Measurements from ENCODE around the gene PRMT9.
A peak's percentile ranks its signal among the peaks of the same experiment; 100 is the strongest.

PRMT9 gene

GRCh38 chr4:147648656-147649055 is 35.3 kb downstream of the PRMT9 start:
- no peak for TF ChIP-seq CTCF (IDR thresholded peaks at IDR 0.05; ENCODE audit: low read length, missing control alignments)
- no peak overlapping the region for H3K4me3 ChIP-seq (replicated peaks; ENCODE audit: low read depth, low read length)
- no peak for DNase-seq (ENCODE audit: low read depth)

- no peak for TF ChIP-seq CTCF (IDR thresholded peaks at IDR 0.05; ENCODE audit: low read length, missing control alignments)
- H3K4me3 ChIP-seq (replicated peaks; ENCODE audit: low read depth, low read length) = no peak overlapping the region
- no peak for DNase-seq (ENCODE audit: low read depth)
Observed at GRCh38 chr4:147645099-147645498, 38.9 kb downstream of the PRMT9 start.

- no peak for DNase-seq (ENCODE audit: low read depth)
- H3K4me3 ChIP-seq (replicated peaks; ENCODE audit: low read depth, low read length) = no peak overlapping the region
- TF ChIP-seq CTCF (IDR thresholded peaks at IDR 0.05; ENCODE audit: low read length, missing control alignments) = no peak
Observed at GRCh38 chr4:147644471-147644870, 39.5 kb downstream of the PRMT9 start.

- no peak for DNase-seq (ENCODE audit: low read depth)
- TF ChIP-seq CTCF (IDR thresholded peaks at IDR 0.05; ENCODE audit: low read length, missing control alignments) = no peak
- no peak overlapping the region for H3K4me3 ChIP-seq (replicated peaks; ENCODE audit: low read depth, low read length)
Observed at GRCh38 chr4:147643616-147644015, 40.3 kb downstream of the PRMT9 start.

DNA sequence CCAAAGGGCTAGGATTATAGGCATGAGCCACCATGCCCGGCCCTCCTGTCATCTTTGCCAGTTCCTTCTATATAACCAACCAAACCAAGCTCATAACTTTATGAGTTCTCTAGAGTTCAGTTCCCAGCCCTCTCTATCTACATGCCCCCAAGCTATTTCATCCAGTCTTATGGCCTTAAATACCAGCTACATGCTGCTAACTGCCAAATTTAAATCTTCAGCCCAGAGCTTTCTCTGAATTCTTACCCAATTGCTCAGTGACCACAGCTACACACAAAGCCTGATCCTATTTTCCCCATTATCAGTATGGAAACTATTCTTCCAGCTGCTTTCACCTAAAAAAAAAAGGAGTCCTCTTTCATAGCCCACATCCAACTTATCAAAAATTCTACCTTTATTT is 43.6 kb downstream of the PRMT9 start:
- no peak overlapping the region for H3K4me3 ChIP-seq (replicated peaks; ENCODE audit: low read depth, low read length)
- DNase-seq (ENCODE audit: low read depth) = no peak
- TF ChIP-seq CTCF (IDR thresholded peaks at IDR 0.05; ENCODE audit: low read length, missing control alignments) = no peak

- no peak overlapping the region for H3K4me3 ChIP-seq (replicated peaks; ENCODE audit: low read depth, low read length)
- TF ChIP-seq CTCF (IDR thresholded peaks at IDR 0.05; ENCODE audit: low read length, missing control alignments) = no peak
- no peak for DNase-seq (ENCODE audit: low read depth)
Observed at GRCh38 chr4:147639388-147639787, 44.6 kb downstream of the PRMT9 start.

GRCh38 chr4:147638942-147639341 is 45.0 kb downstream of the PRMT9 start:
- peak; percentile 18 for DNase-seq (ENCODE audit: low read depth)
- H3K4me3 ChIP-seq (replicated peaks; ENCODE audit: low read depth, low read length) = no peak overlapping the region
- TF ChIP-seq CTCF (IDR thresholded peaks at IDR 0.05; ENCODE audit: low read length, missing control alignments) = no peak

Measured in fibroblast of pulmonary artery (primary cell).